Activated CD4-positive, alpha-beta T cell treated with anti-CD3 and anti-CD28 coated beads, Interleukin-2, amount 10 ng/mL, durations not matched to agents 24 days and 14 days (primary cell): ENCODE measurements around the gene FLACC1. TPM values are rescaled to one million over a fixed set of nuclear protein-coding genes. Genes with fewer than 3 reads are reported as not detected.
"Not testable (repeated sequence)": the region's sequence is repeated elsewhere in the genome, so short reads cannot be mapped to it uniquely, and the experiment has no call there.

Experiments
- DNase-seq: peaks from one replicate; pipeline ENCODE4 v3.0.0; 2022
- H3K27ac Mint-ChIP-seq: one replicate; pipeline ENCODE4 v1.8.0; 2022; ENCODE audit warnings: mild to moderate bottlenecking, mixed read lengths
- H3K27me3 Mint-ChIP-seq: one replicate; pipeline ENCODE4 v1.8.0; 2022; ENCODE audit warnings: mixed read lengths
- H3K36me3 Mint-ChIP-seq: one replicate; pipeline ENCODE4 v1.8.0; 2022; ENCODE audit warnings: low read depth, mild to moderate bottlenecking, mixed read lengths
- H3K4me1 Mint-ChIP-seq: one replicate; pipeline ENCODE4 v1.8.0; 2021; ENCODE audit warnings: mixed read lengths
- H3K4me3 Mint-ChIP-seq: one replicate; pipeline ENCODE4 v1.8.0; 2022; ENCODE audit warnings: mild to moderate bottlenecking, moderate library complexity, mixed read lengths
- H3K9me3 Mint-ChIP-seq: one replicate; pipeline ENCODE4 v1.8.0; 2021; ENCODE audit warnings: mixed read lengths
- intact Hi-C: fragments of 100-400 bp; cut with micrococcal nuclease; formaldehyde crosslinking; loops from one replicate; pipeline ENCODE4 v1.15.1; 2023
- total RNA-seq: library from RNA; stranded (reverse); gene quantifications from 2 replicates; pipeline ENCODE4 v1.2.3, GENCODE V29; 2022

FLACC1 gene
- total RNA-seq, result 1.1 and 1.4 TPM in 2 replicates

GRCh38 chr2:201357221-201357620 is at the start of gene FLACC1:
Gene FLACC1, minus strand, starts transcription at chr2:201357345. Its CDS starts 5,941 bp downstream, at chr2:201351404.
- intact Hi-C loops, result no loop called here
- peaks cover 3% of the 10 kb centered on the region for H3K9me3 Mint-ChIP-seq

DNA sequence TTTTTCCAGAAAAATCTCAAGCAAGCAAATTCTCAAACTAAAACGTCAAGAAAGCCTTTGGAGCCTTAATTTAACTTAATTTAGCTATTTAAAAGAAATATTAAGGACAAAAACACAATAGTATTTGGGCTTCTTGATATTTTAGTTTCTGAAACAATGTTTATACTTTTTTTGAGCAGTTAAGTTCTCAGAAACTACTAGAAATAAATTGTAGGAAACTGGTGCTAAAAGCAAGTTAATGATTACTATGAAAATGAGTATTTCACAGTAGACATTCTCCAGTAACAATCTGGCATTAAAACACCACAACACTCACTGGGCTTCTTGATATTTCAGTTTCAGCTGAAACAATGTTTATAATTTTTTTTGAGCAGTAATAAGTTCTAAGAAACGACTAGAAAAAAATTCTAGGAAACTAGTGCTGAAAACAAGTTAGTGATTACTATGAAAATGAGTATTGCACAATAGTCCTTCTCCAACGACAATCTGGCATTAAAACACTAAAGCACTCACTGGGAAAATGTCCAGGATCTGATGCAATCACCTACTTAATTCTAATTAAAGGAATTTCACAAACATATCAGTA is 49.0 kb upstream of the FLACC1 start:
- Mint-ChIP-seq H3K27me3 (no peaks in the 10 kb centered on the region), H3K4me3 (no peak overlapping the region), H3K27ac (peak overlapping the region; percentile 40), H3K9me3 (peaks cover 1% of the 10 kb centered on the region), H3K4me1 (peaks cover 35% of the 10 kb centered on the region), H3K36me3 (peaks cover 25% of the 10 kb centered on the region)
- intact Hi-C loops, result loop anchor here (1.0 kb wide), 2 partner anchors 8 to 45 kb away; partner anchors contain the start of genes STRADB and TRAK2
- no peak for DNase-seq

More at GRCh38 chr2:201357221-201357620, at the start of gene FLACC1:
- no peak within 1 kb of the TSS for H3K4me3 Mint-ChIP-seq
- DNase-seq, result no peak
- H3K27ac Mint-ChIP-seq, result no peak within 1 kb of the TSS
- H3K4me1 Mint-ChIP-seq, result peaks cover 28% of the 10 kb centered on the region
- peaks cover 17% of the 10 kb centered on the region for H3K36me3 Mint-ChIP-seq
- no peaks in the 10 kb centered on the region for H3K27me3 Mint-ChIP-seq

GRCh38 chr2:201404699-201405280 is 47.6 kb upstream of the FLACC1 start:
- Mint-ChIP-seq H3K27me3 (no peaks in the 10 kb centered on the region), H3K36me3 (peaks cover 20% of the 10 kb centered on the region), H3K4me1 (peaks cover 36% of the 10 kb centered on the region), H3K4me3 (peak overlapping the region; percentile 22), H3K27ac (peak overlapping the region; percentile 0), H3K9me3 (no peaks in the 10 kb centered on the region)
- intact Hi-C loops, result no loop called here
- peak; percentile 69 for DNase-seq

DNA sequence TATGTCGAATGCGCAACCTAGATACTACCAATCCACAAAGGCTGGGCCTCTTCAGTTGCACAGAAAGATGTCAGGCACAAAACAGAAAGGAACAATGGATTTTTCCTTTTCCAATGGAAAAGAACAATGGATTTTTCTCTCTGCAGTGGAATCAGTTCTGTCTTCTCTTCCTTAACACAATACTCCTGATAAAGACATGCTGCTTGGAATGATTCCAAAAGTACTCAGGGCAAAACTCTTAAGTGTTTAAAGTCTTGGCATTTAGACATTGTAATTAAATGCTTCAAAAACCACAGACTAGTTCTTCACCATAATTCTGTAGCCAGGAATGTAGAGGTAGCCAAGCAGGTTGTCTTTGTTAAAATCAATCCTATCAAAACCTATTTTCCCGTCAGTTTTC is 46.7 kb upstream of the FLACC1 start:
- intact Hi-C loops, result no loop called here

GRCh38 chr2:201402651-201403562 is 45.8 kb upstream of the FLACC1 start:
- Mint-ChIP-seq H3K27me3 (no peaks in the 10 kb centered on the region), H3K36me3 (peaks cover 31% of the 10 kb centered on the region), H3K4me1 (peaks cover 36% of the 10 kb centered on the region), H3K4me3 (no peak overlapping the region), H3K9me3 (no peaks in the 10 kb centered on the region), H3K27ac (no peak overlapping the region)
- no peak for DNase-seq
- intact Hi-C loops, result no loop called here

More for the DNA sequence above, 46.7 kb upstream of the FLACC1 start:
- Mint-ChIP-seq H3K4me3 (no peak overlapping the region), H3K36me3 (peaks cover 28% of the 10 kb centered on the region), H3K27ac (no peak overlapping the region), H3K27me3 (no peaks in the 10 kb centered on the region), H3K4me1 (peaks cover 36% of the 10 kb centered on the region), H3K9me3 (no peaks in the 10 kb centered on the region)
- no peak for DNase-seq

DNA sequence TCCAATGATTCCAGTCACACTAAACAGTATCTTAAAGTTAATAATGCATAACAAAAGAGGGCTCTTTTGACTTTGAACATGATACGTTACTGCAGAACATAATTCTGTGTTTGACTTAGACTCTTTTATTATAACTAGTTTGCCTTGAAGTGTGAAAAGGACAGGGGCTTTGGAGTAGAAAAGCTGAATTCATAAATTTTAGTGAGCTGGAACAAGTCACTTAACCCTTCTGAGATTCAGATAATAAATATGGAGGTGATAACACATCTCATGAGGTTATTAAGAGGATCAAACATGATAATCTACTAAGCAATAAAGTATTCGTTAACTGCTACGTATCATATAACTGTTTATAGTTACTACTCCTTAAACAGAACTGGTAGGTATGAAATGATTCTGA is 44.7 kb upstream of the FLACC1 start:
- Mint-ChIP-seq H3K27ac (no peak overlapping the region), H3K4me1 (peaks cover 30% of the 10 kb centered on the region), H3K4me3 (no peak overlapping the region), H3K27me3 (no peaks in the 10 kb centered on the region), H3K36me3 (peaks cover 31% of the 10 kb centered on the region), H3K9me3 (no peaks in the 10 kb centered on the region)
- intact Hi-C loops, result no loop called here
- DNase-seq, result no peak

DNA sequence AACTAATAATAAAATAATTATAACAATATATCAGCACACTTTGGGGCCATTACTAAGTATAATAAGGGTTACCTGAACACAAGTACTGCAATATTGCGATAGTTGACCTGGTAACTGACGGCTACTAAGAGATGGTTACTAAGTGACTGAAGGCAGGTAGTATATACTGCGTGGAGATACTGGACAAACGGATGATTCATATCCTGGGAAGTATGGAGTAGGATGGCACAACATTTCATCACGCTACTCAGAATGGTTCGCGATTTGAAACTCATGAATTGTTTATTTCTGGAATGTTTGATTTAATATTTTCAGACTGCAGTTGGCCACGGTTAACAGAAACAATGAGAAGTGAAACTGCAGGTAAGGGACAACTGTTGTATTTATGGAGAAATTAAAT is 39.5 kb upstream of the FLACC1 start:
- Mint-ChIP-seq H3K4me3 (no peak overlapping the region), H3K36me3 (peaks cover 47% of the 10 kb centered on the region), H3K9me3 (no peaks in the 10 kb centered on the region), H3K4me1 (peaks cover 7% of the 10 kb centered on the region), H3K27ac (no peak overlapping the region), H3K27me3 (no peaks in the 10 kb centered on the region)
- DNase-seq, result no peak
- intact Hi-C loops, result no loop called here

DNA sequence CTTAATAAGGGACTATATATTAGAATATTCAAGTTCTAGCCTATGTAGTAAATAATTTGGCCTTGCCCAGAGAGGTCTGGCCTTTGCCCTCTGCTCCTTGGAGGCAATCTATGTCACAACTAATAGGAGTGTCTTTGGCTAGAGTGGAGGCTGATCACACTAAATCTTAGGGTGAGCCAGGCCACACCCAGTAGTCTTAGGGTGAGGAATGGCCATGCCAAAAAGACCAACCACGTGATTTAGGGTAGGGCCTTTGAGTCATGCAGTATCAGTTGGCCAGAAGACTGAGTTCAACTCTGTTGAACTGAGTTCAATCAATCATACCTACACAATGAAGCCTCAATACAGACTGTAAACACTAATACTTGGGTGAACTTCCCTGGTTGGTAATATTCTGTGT is 26.0 kb upstream of the FLACC1 start:
- Mint-ChIP-seq H3K4me1 (no peaks in the 10 kb centered on the region), H3K27ac (no peak overlapping the region), H3K27me3 (no peaks in the 10 kb centered on the region), H3K9me3 (no peaks in the 10 kb centered on the region), H3K36me3 (peaks cover 65% of the 10 kb centered on the region), H3K4me3 (no peak overlapping the region)
- intact Hi-C loops, result no loop called here
- DNase-seq, result no peak

- H3K4me1 Mint-ChIP-seq, result no peaks in the 10 kb centered on the region
- intact Hi-C loops, result no loop called here
- no peaks in the 10 kb centered on the region for H3K27me3 Mint-ChIP-seq
- H3K4me3 Mint-ChIP-seq, result no peak overlapping the region
- no peak for DNase-seq
- H3K27ac Mint-ChIP-seq, result no peak overlapping the region
- H3K9me3 Mint-ChIP-seq, result no peaks in the 10 kb centered on the region
- peaks cover 59% of the 10 kb centered on the region for H3K36me3 Mint-ChIP-seq
These were observed 21.6 kb upstream of the FLACC1 start for GRCh38 chr2:201378496-201379397.

GRCh38 chr2:201377218-201377617 is 20.1 kb upstream of the FLACC1 start:
- no peak overlapping the region for H3K27ac Mint-ChIP-seq
- intact Hi-C loops, result no loop called here
- peaks cover 54% of the 10 kb centered on the region for H3K36me3 Mint-ChIP-seq
- H3K4me1 Mint-ChIP-seq, result peaks cover under 1% of the 10 kb centered on the region
- no peak overlapping the region for H3K4me3 Mint-ChIP-seq
- DNase-seq, result no peak
- no peaks in the 10 kb centered on the region for H3K27me3 Mint-ChIP-seq
- no peaks in the 10 kb centered on the region for H3K9me3 Mint-ChIP-seq

- Mint-ChIP-seq H3K27me3 (no peaks in the 10 kb centered on the region), H3K4me3 (no peak overlapping the region), H3K9me3 (peaks cover 17% of the 10 kb centered on the region), H3K27ac (no peak overlapping the region), H3K4me1 (peaks cover 4% of the 10 kb centered on the region), H3K36me3 (peaks cover 79% of the 10 kb centered on the region)
- no peak for DNase-seq
- intact Hi-C loops, result no loop called here
These were observed 12.6 kb upstream of the FLACC1 start for GRCh38 chr2:201369775-201370174.

- H3K36me3 Mint-ChIP-seq, result peaks cover 76% of the 10 kb centered on the region
- H3K27me3 Mint-ChIP-seq, H3K4me1 Mint-ChIP-seq, H3K4me3 Mint-ChIP-seq, intact Hi-C loops, DNase-seq, H3K27ac Mint-ChIP-seq: not testable (repeated sequence)
- peaks cover 17% of the 10 kb centered on the region for H3K9me3 Mint-ChIP-seq
These were observed 12.2 kb upstream of the FLACC1 start for GRCh38 chr2:201369318-201369717.

DNA sequence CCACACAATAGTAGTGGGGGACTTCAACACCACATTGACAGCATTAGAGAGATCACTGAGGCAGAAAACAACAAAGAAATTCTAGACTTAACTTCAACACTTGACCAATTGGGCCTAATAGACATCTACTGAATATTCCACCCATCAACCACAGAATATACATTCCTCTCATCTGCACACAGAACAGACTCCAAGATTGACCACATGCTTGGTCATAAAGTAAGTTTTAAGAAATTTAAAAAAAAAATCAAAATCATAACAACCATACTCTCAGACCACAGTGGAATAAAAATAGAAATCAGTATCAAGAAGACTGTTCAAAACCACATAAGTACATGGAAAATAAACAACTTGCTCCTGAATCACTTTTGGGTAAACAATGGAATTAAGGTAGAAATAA is 9.0 kb upstream of the FLACC1 start:
- peaks cover 70% of the 10 kb centered on the region for H3K36me3 Mint-ChIP-seq
- H3K27ac Mint-ChIP-seq, result no peak overlapping the region
- H3K4me1 Mint-ChIP-seq, result peaks cover 21% of the 10 kb centered on the region
- intact Hi-C loops, result no loop called here
- H3K27me3 Mint-ChIP-seq, result no peaks in the 10 kb centered on the region
- H3K4me3 Mint-ChIP-seq, result no peak overlapping the region
- H3K9me3 Mint-ChIP-seq, result peaks cover 17% of the 10 kb centered on the region
- DNase-seq, result no peak
